ENCODE data around the gene CCR4.
"Not testable (repeated sequence)": the region's sequence is repeated elsewhere in the genome, so short reads cannot be mapped to it uniquely, and the experiment has no call there.

Gene CCR4

DNA sequence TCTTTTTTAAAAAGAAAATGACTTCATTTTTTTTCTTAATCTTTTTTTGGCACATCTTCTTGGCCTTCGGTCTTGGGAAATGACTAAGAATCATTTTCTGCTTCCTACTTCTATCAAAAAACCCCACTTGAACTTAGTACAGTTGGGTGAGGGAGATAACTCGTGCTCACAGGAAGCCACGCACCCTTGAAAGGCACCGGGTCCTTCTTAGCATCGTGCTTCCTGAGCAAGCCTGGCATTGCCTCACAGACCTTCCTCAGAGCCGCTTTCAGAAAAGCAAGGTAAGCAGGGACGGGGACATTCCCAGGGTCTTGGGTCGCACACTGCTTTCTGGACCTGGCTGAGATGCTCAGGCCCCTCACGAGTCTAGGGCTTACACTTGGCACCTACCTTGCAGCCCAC lies at the start of gene CCR4:
Gene CCR4 (plus strand): TSS at position 235 of the 402 bp plus-strand sequence. CDS start 1,779 bp downstream, outside the sequence.
- no peak within 1 kb of the TSS for H3K27ac ChIP-seq
- no peak within 1 kb of the TSS for H3K4me3 ChIP-seq
- no peak for DNase-seq (ENCODE audit: low spot score)
- TF ChIP-seq CTCF (IDR thresholded peaks at IDR 0.05) = no peak

- not testable (repeated sequence) for H3K27ac ChIP-seq; DNase-seq (ENCODE audit: low spot score)
- H3K4me3 ChIP-seq = peak overlapping the region; percentile 60
These were observed 48.5 kb upstream of the CCR4 start for GRCh38 chr3:32902887-32903371.

- no peak overlapping the region for H3K27ac ChIP-seq
- TF ChIP-seq CTCF (IDR thresholded peaks at IDR 0.05) = no peak
- H3K4me3 ChIP-seq = no peak overlapping the region
- no peak for DNase-seq (ENCODE audit: low spot score)
These were observed 47.5 kb upstream of the CCR4 start for GRCh38 chr3:32903953-32904352.

- no peak for DNase-seq (ENCODE audit: low spot score)
- TF ChIP-seq CTCF (IDR thresholded peaks at IDR 0.05) = no peak
- no peak overlapping the region for H3K4me3 ChIP-seq
- no peak overlapping the region for H3K27ac ChIP-seq
These were observed 41.4 kb upstream of the CCR4 start for GRCh38 chr3:32909999-32910398.

DNA sequence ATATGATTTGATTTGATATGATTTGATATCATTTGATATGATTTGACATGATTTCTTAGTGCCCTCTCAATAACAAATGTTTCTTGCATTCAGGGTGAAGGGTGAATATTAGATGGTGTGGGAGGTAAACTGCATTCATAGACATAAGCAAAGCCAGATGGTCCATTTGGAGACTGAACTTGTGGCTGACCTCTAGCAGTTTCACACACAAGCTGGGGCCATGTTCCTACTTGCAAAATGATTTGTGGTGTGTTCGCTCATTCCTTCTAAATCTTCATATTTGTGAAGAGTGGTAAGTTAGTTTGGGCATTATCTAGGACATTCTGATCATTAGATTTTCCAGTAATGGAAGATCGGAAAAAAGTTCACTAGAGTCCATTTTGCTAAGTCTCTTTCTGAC lies 40.5 kb upstream of the CCR4 start:
- H3K4me3 ChIP-seq = no peak overlapping the region
- TF ChIP-seq CTCF (IDR thresholded peaks at IDR 0.05) = no peak
- H3K27ac ChIP-seq = no peak overlapping the region
- no peak for DNase-seq (ENCODE audit: low spot score)

GRCh38 chr3:32912046-32912445 lies 39.4 kb upstream of the CCR4 start:
- DNase-seq (ENCODE audit: low spot score) = no peak
- TF ChIP-seq CTCF (IDR thresholded peaks at IDR 0.05) = no peak
- Histone ChIP-seq H3K4me3 (no peak overlapping the region), H3K27ac (no peak overlapping the region)

- TF ChIP-seq CTCF (IDR thresholded peaks at IDR 0.05) = no peak
- H3K4me3 ChIP-seq = no peak overlapping the region
- peak overlapping the region in 1 of 2 donors; percentile 66 for H3K27ac ChIP-seq
- peak; percentile 78 for DNase-seq (ENCODE audit: low spot score)
These were observed 37.5 kb upstream of the CCR4 start for GRCh38 chr3:32913790-32914446.
